Cardiac fibroblast (primary cell): ENCODE measurements around the gene USP6NL.

ENCODE experiments used
- DNase-seq, 2 donors: peaks; one replicate each; pipeline versions ENCODE4 v3.0.0 to v3.0.0-alpha.2; 2010; ENCODE audit warnings: low read depth in 2 of 2
- H3K4me3 ChIP-seq, 2 donors: replicated peaks in 1 of 2; 1 replicate in 1 of 2; 2 replicates in 1 of 2; pipeline ENCODE4 v1.5.1; 2011; ENCODE audit warnings: low read depth in 2 of 2, low read length in 2 of 2, mild to moderate bottlenecking in 2 of 2, moderate library complexity in 1 of 2
- CTCF ChIP-seq: IDR thresholded peaks from one replicate; pipeline ENCODE4 v1.5.1; 2011; ENCODE audit warnings: low read depth, mild to moderate bottlenecking, low read length, inconsistent platforms

USP6NL gene

GRCh38 chr10:11646450-11646849 lies 35.0 kb upstream of the USP6NL start:
- H3K4me3 ChIP-seq, result no peak overlapping the region
- TF ChIP-seq CTCF, result no peak
- no peak for DNase-seq

GRCh38 chr10:11643039-11643438 lies 31.6 kb upstream of the USP6NL start:
- no peak for TF ChIP-seq CTCF
- DNase-seq, result no peak
- H3K4me3 ChIP-seq, result no peak overlapping the region

GRCh38 chr10:11642566-11642965 lies 31.1 kb upstream of the USP6NL start:
- H3K4me3 ChIP-seq, result no peak overlapping the region
- no peak for TF ChIP-seq CTCF
- DNase-seq, result peak in 1 of 2 donors; percentile 17

GRCh38 chr10:11639849-11640764 lies 28.7 kb upstream of the USP6NL start:
- DNase-seq, result no peak
- TF ChIP-seq CTCF, result no peak
- H3K4me3 ChIP-seq, result no peak overlapping the region

- TF ChIP-seq CTCF, result no peak
Measured at GRCh38 chr10:11639362-11639761, 27.9 kb upstream of the USP6NL start.

GRCh38 chr10:11638055-11638698 lies 26.7 kb upstream of the USP6NL start:
- H3K4me3 ChIP-seq, result no peak overlapping the region
- no peak for DNase-seq
- TF ChIP-seq CTCF, result no peak

More at GRCh38 chr10:11639362-11639761, 27.9 kb upstream of the USP6NL start:
- no peak for DNase-seq
- no peak overlapping the region for H3K4me3 ChIP-seq
